GM19452 (cell line): ENCODE data around the gene CCL11.

ENCODE experiments used
- ATAC-seq: cut with Tn5 transposase; IDR thresholded peaks from one replicate; pipeline ENCODE4 v1.9.1; 2021; ENCODE audit not compliant: unreplicated experiment

CCL11 gene

DNA sequence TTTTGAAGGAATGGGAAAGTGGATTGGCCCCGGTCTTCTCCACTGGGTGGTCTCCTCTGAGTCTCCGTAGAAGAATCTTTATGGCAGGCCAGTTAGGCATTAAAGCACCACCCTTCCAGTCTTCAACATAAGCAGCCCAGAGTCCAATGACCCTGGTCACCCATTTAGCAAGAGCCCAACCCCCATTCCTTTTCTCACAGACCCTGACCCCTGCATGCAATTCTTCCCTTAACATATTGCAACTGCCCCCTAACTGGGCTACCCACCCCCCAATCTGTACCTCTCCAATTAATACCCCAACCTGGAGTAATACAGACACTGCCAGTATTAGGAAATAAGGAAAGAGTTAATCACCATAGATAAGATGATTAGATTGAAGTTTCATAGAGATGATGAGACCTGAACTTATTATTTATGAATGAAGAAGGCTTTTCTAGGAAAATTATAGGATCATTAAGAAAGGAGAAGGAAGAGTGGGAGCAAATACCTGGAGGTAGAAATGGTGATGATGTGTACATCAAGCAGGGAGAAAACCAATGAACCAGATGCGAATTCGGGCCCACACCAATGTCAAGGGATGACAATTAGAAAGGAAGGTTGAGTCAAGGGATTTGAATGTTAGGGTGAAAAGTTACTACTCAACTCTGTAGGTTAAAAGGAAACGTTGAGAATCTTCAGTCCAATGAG is 28.1 kb upstream of the CCL11 start:
- ATAC-seq, result no peak

DNA sequence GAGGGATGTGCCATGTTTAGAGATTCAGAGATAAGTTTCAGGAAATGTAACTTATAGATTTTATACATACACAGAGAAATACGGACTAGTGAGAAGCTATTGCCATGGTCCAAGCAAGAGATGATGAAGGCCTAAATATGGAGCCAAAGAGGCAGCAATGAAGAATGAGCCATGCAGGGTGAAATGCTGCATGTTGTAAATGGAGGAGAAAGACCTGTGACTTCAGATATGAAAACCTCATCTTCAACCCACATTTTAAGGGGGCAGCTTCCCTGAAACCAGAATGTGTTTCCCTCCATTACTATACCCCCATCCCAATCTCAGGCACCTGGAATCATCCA is 27.6 kb upstream of the CCL11 start:
- no peak for ATAC-seq

DNA sequence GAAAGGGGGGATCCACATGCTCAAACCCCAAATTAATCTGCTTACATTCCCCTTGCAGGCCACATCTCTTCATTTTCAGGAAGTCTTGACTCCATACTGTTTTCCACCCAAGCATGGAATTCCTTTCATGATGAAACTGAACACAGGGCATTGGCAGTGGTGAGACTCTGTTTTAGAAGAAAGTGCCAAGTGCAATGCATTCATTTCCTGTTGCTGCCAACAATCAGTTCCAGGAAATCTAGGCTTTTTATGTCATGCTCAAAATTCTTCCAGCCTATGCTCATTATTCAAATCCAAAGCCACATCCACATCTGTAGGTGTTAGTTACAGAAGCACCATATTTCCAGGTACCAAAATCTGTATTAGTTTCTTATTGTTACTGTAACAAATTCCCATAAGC is 26.4 kb upstream of the CCL11 start:
- no peak for ATAC-seq

DNA sequence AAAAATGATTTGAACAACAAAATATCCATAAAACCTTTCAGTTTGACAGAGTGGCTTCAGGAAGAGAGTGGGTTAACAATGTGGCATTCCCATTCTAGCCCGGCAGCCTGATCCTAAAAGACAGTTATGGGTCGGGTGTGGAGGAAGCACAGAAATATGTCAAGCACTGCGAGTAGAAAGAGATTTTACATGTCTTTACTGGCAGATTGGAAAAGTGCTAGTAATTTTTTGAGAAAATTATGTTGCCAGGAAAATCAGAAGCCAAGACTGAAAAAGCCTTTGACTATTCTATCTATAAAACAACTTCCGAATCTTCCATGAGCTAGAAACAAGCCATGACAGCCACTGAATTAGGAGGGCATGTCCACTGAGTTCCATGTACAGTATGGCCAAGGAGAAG is 24.7 kb upstream of the CCL11 start:
- no peak for ATAC-seq

DNA sequence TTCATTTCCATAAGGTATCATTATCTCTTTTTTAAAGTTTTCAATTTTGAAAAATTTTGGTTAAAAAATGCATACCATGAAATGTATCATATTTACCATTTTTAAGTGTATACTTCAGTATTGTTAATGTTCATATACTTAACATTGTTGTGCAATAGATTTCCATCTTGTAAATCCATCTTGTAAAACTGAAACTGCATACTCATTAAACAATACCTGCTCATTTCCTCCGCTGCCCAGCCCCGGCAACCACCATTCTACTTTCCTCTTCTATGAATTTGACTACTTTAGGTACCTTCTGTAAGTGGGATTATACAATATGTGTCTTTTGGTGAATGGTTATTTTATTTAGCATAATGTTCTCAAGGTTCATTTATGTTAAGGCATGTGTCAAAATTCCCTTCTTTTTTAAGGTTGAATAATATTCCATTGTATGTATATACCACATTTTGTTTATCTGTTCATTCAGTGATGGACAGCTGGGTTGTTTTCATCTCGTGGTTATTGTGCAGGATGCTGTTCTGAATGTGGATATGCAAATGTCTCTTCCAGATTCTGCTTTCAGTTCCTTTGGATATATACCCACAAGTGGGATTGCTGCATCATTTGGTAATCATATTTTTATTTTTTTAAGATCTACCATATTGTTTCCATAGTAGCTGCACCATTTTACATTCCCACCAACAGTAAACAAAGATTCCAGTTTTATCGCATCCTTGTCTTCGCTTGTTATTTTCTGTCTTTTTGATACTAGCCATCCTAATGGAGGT is 23.8 kb upstream of the CCL11 start:
- ATAC-seq, result no peak

DNA sequence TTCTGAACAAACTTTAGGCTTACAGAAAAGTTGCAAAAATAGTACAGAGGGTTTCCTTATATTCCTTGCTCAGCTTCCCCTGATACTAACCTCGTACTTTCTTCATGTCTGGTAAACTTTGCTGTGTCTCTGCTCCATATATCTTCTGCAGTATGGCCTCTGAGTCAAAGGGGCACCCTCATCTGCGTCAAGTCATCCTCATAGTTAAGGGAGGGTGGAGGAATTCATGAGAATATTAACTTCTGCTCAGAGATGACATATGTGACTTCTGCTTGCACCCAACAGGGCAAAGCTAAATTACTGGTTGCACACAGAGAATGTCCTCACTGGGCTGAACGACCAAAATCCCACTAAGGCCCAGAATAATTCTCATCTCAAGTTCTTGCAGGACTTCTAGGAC is 19.8 kb upstream of the CCL11 start:
- ATAC-seq, result no peak

DNA sequence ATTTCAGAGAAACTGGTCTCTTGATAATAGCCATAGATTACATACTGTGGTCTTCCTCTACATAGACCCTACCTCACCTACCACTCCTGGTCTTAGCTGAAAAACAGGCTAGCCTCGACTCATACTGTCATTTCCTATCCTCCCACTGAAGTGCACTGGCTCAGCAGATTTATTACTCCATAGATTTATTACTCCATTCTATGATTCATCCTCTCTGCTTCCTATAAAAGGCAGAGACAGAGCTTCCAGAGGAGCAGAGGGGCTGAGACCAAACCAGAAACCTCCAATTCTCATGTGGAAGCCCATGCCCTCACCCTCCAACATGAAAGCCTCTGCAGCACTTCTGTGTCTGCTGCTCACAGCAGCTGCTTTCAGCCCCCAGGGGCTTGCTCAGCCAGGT is 15.6 kb upstream of the CCL11 start, which contains the start of gene CCL7:
Gene CCL7, plus strand, starts transcription at position 253 of the 400 bp plus-strand sequence. Its CDS starts 70 bp downstream, at position 323.
- no peak for ATAC-seq

DNA sequence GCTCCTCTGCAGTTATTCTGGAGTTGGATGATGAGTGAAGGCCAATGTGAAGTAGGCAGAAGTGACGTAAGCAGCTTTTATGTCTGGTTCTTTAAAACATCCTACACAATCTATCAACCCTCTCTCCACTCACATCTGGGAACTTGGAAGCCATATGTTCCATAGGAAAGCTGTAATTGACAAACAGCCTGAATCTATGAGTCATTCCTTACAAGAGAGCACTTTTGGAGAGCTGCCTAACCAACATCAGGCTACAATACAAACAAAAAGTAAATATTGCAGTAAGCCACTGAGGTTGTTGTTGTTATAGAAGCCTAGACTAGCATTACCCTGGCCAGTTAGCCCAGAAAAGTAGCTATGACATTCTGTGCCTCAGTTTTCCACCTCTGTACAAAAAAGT is 9.7 kb upstream of the CCL11 start:
- ATAC-seq, result no peak

DNA sequence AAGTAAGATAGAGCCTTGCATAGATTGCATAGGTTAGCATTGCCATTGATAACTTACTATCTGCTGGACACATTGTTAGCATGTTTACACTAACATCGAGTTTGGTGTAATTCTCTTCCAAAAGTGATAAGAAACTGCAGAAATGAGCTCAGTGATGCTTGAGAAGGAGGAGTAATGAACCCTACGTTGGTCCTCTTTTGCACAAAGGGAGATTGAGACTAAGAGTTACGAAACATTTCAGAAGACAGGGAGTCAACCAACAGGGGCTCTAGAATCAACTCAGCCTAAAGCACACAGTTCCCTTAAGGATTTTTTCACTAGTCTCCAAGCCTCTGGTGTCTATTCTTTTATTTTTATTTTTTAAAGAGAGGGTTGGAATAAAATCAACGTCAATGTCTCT is 8.7 kb upstream of the CCL11 start:
- ATAC-seq, result no peak

DNA sequence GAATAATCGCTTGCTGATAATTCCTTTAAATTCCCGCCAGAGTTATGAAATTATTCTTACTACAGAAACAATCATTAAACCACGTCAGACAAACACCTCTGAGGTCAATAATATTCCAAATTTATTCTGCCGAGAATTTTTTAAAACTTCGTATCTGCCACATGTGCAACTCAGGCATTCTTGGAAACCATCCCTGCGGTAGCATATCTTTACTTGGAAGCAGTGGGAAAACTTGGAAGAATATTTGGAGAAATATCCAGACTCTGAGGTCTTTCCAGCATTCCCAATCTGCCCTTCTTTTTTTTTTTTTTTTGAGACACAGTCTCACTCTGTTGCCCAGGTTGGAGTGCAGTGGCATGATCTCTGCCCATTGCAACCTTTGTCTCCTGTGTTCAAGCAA is 2.0 kb upstream of the CCL11 start:
- no peak for ATAC-seq

DNA sequence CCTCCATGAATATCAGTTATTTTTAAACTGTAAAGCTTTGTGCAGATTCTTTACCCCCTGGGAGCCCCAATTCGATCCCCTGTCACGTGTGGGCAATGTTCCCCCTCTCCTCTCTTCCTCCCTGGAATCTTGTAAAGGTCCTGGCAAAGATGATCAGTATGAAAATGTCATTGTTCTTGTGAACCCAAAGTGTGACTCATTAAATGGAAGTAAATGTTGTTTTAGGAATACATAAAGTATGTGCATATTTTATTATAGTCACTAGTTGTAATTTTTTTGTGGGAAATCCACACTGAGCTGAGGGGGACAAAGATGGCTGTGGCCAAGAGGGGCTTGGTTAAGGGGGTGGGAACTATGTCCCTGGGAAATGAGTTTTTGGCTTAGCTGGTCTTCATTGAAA is 2.3 kb downstream of the CCL11 start:
- ATAC-seq, result no peak

DNA sequence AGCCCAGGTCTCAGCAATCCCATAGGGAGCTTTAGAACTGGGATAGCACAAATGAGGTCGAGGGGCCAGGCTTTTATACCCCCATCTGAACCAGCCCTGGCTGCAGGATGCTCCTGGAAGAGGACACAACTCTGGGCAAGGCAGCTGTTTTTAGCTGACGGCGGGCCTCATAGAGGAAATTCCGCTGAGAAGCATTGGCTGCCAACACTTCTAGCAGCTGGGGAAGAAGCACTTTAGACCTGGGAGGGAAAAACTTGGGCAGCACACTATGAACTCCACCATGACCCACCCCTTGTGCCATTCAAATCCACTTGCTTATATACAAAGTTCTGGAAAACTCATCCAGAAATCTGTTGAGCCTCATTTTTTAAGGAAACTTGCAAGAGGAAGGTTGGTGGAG is 5.0 kb downstream of the CCL11 start:
- ATAC-seq, result no peak

DNA sequence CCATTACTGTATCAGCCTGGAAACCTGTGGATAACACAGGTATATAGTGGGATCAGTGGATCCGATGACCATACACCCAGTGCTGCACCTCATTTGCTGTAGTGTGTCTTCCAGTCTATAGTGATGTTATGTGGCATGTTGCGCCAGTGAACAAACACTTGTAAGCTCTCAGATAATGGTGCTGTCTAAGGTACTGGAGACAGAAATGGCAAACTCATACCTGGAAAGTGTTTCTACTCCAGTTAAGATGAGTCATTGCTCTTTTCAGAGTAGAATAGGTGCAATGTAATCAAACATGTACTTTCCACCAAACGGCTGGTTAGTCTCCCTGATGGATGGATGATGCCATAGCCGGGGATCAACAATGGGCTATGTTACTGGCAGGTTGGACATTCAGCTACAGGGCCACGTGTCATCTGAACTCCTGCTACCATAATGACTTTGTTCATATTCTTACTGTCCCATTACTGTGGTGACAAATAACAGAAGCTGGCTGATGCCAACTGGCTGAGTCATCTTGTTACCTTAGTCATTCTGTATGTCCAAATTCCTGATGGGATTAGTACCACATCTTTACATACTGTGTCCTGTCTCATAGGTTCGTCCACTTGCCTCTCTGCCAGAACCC is 6.3 kb downstream of the CCL11 start:
- no peak for ATAC-seq

DNA sequence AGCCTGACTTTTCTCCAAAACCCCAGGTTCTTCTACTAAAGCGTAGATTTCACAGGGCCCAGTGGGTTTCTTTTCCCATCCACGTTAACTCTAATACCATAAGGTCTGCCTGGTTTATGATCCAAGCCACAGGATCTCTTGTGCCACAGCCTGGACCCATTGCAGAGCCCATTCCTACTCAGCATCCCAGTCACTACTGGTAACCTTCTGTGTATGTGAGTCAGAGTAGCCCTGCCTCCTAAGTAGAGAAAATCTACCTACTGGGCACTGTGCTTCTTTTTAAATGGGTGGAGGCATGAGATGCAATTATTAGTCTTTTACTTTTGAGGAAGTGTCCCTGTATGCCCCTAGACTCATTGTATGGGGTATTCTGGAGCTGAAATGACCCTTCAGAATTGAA is 13.5 kb downstream of the CCL11 start:
- ATAC-seq, result no peak

DNA sequence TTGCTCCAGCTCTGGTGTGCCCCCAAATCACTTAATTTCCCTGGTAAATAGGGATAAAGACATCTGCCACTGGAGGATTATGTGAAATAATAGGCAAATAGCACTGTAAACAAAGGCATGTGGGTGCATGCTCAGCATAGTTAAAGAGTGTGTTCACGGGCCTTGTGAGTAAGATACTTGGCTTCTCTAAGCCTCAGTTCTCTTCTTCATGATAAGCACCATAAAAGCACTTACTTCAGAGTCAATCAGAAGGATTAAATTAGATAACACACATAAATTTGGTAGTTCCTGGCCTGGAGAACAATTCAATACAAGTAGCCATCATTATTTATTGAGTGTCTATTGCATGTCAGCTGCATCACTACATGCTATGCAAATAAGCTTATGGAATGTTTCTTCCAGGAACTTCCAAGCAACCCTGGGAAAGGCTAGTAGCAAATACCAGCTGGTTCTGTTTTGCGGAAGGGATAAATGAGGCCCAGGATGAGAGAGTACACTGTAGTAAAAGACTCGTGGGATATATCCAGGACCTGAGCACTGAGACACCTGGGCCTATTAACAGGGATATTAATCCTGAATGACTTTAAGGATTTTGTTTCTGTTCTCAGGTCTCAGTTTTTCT is 14.5 kb downstream of the CCL11 start:
- no peak for ATAC-seq

DNA sequence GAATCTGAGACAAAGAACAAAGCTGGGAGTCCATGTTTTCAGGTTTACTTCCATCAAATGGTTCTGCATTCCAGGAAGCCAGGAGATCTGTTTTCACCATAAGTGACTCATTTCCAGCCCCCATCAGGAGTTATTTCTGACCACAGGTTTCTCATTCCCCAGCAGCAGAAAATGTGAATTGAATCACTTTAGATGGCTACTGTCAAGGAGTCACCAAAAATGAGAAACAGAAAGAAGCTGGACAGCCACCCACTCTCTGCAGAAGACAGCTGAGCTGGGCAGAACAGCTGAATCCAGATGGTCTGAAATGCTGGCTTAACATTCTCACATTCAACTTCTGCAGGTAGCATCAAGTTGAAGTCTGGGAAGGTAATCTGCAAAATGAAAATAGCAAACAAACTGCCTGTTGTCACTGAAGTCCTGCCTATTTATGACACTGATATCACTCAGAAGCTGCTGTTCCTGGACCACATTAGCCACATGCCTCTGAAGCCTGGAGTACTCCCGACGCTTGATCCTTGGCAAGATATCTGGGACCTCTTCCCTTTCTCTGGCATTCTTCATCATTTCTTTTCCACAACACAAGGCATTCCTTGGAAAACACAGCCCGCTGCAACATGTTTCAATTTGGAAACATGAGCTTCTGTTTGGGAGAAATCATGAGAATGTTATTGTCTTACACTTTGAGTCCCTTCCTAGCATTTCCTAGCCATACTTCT is 15.3 kb downstream of the CCL11 start:
- ATAC-seq, result no peak

DNA sequence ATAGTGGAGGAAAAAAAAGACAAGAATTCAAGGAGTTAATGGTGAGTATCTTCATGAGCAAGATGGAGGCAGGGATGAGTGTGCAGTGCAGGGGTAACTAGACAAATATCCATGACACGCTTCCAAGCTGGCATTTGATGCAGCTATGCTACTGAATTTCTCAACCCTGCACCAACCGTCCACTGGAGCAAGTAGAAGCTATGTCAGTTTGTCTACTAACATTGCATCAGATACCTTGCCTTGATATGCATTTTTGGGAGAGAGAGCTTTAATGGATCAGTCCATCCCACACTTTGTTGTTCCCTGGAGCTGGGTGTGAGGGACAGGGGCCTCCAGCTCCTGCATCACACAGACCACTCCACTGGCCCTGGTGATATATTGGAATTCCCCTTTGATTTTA is 16.4 kb downstream of the CCL11 start:
- no peak for ATAC-seq

DNA sequence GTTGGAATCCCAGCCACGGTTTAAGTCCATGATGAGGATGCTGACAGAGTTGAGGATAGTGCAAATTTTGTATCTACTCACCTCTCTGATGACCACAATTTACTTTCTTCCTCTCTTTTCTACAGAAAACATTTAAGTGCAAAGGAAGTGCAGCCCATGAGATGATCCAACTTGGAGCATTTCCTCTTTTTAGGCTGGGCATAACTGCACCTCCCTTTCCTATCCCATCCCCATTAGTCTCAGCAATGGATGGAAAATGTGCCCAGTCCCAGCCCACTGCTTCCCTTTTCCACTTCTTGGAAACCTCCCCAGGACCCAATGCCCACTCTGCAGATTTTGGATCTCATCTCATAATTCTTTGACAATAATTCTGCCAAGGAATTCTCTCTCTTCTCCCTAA is 17.1 kb downstream of the CCL11 start:
- no peak for ATAC-seq

DNA sequence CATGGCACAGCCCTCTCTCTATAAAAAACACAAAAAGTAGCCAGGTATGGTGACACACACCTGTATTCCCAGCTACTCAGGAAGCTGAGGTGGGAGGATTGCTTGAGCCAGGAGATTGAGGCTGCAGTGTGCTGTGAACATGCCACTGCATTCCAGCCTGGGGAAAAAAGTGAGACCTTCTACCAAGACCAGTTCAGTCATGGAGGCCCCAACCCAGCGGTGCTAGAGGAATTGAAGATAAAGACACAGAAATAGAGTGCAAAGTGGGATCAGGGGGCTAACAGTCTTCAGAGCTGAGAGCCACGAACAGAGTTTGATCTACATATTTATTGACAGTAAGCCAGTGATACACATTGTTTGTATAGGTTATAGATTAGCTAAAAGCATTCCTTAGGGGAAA is 18.1 kb downstream of the CCL11 start:
- no peak for ATAC-seq

DNA sequence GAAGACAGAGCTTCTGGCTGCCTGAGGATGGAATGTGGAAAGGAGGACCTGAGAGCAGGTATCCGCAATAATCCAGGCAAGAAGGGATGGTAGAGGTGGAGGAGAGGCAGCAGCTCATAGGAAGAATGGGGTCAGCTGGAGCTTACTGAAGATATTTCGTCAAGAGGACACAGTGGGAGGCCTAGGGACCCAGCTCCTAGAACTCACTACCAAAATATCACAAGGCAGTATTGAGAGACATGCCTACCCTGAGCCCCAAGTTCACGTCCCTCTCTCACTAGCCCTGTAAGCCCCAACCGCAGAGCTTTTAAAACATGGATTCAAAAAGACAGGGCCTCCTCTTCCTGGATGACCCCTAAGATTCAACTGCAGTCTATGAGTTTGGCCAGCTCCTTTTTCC is 19.5 kb downstream of the CCL11 start:
- ATAC-seq, result no peak

DNA sequence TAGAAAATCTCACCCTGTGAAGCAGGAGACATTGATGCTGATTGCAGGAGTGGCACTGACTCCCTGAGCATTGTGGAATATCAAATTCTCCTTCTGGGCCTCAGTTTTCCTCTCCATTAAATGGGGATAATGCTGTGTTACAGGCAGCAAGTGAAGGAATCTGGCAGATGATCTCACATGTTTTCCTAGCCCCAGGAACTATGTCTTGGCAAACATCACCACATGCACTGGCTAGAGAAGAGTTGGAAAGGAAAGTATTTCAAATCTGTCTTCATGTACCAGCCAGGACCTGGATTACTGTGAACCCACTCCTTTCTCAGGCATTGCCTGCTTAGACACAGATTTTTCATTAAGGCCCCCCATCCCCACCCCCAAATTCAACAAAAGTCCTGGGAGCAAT is 20.1 kb downstream of the CCL11 start:
- ATAC-seq, result no peak
